HG02763 (cell line): ENCODE data around the gene WDR37.
A peak's percentile ranks its signal among the peaks of the same experiment; 100 is the strongest.
"Not testable (repeated sequence)": the region's sequence is repeated elsewhere in the genome, so short reads cannot be mapped to it uniquely, and the experiment has no call there.

ENCODE experiments used
- ATAC-seq: cut with Tn5 transposase; IDR thresholded peaks from one replicate; pipeline ENCODE4 v1.9.1; 2021; ENCODE audit warnings: mild to moderate bottlenecking, moderate library complexity; ENCODE audit not compliant: unreplicated experiment

Gene WDR37

DNA sequence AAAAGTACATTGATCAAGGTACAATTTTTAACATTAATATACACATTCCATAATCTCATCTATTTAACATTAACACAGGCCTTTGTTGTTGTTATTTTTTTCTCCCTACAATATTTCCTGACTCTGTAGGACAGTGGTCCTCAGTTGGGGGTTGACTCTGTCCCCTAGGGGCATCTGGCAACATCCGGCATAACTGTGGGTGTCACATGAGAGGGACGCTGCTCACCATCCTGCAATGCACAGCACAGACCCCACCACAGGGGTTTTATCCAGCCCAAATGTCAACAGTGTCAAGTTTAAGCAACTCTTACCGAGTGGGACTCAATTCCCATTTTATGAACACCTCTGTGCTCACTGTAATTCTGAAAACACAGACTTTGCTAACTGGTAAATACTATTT, 16.1 kb upstream of the WDR37 start:
- no peak for ATAC-seq

DNA sequence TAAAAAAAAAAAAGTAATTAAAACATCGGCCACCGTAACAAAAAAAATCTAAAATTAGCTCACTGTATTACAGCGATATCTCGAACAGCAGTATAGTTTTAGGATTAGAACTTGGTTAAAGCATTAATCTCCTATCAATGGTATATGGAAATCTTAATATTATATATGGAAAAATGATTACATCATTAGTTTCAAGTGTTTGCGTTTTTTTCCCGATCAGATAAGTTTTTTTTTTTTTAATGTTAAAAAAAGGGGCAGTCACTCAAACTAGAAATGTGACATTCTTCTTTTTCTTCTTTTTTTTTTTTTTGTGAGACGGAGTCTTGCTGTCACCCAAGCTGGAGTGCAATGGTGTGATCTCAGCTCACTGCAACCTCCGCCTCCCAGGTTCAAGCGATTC, 14.7 kb upstream of the WDR37 start:
- ATAC-seq, result no peak

DNA sequence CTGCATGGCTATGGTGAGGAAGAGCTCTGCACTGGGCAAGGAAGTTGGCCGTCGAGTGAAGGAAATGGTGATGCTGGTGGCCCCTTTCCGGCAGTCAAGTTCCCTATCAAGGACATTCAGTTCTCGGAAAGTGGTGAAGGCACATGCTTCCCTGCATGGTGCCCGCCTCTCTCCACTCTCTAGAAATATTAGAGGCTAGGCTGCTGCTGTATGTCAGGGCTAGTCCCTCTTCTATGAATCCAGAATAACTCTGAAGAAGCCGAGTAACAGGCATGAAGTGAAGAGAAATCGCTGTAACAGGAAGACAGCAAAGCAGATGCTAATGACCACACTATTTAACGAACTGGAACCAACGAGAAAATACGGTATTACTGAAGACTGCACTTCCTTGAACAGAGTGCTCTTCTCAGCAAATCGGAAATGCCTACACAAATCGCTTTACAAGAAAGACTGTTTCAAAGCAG, 12.6 kb upstream of the WDR37 start:
- ATAC-seq, result peak; percentile 36

DNA sequence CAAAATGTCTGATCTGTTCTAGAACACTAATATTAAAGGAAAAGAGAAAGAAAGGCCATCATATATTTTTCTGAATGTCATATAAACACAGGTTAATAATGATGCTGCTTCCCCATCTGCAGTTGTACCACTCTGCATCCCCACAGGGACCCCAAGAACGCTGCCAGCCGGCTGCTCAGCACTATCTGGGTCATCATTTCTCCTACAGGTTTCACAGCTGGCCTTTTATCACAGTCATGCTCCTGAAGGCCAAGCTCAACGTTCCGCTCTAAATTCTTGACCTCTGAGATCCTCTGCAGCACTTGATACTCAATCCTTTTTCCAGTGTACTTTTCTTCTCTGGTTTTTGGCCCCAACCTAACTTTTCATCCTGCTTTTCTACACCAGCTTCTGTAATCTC, 12.0 kb upstream of the WDR37 start:
- ATAC-seq, result no peak

DNA sequence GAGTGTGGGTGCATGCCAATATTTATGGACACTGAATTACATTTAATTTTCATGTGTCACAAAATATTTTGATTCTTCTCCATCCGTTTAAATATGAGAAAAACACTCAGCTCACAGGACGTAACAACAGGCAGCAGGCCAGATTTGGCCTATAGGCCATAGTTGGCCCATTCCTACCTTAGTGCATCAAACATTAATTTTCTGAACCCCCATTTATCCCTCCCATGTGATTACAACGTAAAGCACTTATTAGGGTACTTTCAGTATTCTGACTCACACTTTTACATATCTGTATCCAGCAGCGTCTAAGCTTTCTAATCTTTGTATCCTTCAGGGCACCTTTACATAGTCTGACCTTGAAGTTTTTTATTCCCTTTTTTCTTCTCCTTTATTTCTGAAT, 11.2 kb upstream of the WDR37 start:
- ATAC-seq, result no peak

DNA sequence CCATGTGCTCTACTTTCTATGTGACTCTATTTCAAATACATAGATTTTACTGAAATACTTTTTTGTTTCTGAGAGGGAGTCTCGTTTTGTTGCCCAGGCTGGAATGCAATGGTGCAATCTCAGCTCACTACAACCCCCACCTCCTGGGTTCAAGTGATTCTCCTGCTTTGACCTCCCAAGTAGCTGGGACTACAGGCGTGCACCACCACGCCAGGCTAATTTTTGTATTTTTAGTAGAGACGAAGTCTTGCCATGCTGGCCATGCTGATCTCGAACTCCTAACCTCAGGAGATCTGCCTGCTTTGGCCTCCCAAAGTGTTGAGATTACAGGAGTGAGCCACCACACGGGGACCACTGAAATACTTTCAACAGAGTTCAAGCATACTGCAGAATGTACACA, 10.8 kb upstream of the WDR37 start:
- no peak for ATAC-seq

DNA sequence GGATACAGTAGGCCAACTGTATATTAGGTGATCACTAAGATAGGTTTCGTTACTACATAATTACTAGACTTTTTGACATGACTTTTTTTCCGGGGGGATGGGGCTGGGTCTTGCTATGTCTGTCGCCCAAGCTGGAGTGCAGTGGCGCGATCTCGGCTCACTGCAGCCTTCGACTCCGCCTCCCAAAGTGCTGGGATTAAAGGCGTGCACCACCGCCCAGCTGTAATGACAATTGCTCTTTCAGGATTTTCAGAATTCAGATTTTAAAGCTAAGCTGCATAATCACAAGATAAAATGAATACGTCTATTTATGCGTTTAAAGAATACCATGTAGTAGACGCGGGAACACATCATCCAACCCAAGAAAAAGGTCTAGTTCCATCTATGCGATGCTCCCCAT, 8.2 kb upstream of the WDR37 start:
- no peak for ATAC-seq

DNA sequence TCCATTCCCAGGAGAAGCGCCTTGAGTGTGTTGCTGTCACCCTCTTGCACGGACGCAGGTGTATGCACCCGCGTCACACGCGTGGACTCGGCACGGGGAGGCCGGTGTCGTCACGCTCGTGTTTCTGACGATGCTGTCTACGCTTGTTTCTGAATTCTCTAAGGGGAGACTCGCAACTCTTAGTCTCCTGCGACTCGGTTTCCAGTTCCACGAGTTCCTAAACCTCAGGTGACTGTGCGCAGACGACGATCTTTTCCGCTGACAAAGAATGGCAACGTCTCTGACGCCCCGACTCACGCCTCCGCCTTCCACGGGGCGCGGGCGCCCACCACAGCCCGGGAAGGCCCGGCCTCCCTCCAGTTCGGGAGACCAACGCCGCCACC, 7.8 kb upstream of the WDR37 start:
- ATAC-seq, result no peak

DNA sequence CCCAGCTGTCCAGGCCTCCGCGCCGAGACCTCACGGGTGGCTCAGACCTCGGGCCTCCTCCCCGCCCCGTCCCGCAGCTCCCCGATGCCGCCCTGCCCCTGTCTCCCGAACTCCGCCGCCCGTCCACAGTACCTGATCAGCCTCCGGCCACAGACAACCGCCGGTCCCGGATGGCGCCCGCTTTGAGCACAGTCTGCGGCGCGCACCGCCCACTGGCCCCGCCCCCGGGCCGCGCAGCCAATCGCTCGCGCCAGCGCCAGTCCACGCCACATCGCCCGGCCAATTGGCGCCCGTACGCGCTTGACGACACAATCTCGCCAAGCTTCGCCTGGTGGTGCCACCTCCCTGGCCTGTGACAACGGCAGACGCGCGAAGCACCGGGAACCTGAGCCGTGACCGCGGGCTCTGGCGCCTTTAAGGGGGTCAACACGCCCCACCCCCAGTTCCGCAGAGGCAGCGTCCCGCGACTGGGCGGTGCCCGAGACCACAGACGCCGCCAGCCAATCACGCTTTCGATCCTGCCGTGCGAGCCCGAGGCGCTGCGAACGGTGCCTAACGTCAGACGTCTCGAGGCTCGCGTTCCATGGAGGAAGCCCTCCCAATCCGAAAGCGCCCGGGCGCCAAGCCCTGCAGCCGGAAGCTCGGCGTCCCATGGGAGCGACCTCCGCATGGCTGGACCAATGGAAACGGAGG, 7.3 kb upstream of the WDR37 start, which contains the start of gene IDI1:
IDI1 (minus strand) TSS at position 388 of the 693 bp plus-strand sequence; CDS start at position 272, 116 bp downstream.
- ATAC-seq, result peak; percentile 75

DNA sequence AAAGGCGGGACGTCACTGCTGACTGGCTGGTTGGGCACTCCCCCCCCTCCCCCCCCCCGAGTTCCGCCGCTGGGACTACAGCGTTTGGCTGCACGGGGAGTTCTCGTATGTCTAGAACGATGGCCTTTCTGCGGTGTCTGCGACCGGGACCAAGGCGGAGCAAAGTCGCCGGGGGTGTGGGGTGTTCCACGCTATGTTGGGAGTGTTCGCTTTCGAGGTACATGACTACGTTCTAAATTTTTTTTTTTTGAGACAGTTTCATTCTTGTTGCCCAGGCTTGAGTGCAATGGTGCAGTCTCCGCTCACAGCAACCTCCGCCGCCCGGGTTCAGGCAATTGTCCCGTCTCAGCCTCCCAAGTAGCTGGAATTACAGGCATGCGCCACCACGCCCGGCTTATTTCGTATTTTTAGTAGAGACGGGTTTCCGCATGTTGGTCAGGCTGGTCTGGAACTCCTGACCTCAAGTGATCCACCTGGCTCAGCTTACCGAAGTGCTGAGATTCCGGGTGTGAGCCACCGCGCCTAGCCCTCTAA, 6.7 kb upstream of the WDR37 start:
- no peak for ATAC-seq

DNA sequence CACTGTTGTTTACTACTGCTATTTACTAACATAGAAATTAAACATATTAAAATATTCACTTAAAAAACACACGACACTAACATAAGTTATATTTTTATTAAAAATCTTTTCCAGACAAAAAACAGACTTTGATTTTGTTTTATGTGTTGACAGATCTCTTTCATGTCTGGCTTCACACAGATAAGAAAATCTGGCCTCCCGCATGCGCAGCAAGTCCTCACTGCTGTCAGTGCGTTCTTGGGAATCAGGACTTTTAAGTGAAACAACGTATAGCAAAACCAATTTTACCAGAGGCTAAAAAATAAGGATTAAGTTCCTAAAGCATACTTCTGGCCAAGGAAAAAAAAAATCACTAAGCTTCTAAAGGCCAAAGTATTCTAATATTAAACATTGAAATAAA, 6.0 kb upstream of the WDR37 start:
- no peak for ATAC-seq

DNA sequence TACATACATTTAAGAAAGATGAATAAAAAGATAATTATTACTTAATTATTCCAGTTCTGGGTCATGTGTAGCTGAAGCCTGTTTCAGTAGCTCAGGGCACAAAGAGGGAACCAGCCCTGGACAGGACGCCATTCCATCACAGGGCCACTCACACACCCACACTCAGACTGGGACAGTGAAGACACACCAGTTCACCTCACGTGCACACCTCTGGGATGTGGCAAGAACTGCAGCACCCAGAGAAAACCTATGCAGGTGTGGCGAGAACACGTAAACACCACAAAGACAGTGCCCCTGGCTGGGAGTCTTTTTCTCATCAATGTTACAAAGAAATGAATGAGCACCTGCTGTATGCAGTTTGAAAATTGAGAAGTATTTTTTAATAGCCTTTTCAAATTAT, 5.6 kb upstream of the WDR37 start:
- no peak for ATAC-seq

DNA sequence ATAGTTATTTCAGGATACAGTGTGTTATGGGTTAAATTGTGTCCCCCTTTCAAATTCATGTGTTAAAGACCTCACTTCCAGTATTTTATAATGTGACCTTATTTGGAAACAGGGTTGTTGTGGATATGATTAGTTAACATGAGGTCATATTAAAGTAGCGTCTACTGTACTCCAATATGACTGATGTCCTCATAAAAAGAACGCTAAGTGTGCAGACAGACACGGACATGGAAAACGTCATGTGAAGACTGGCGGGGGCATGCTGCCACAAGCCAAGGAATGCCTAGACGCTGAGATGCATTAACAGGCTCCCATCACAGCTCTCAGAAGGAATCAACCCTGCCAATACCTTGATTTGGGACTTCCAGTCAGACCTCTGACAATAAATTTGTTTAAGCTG, 1.5 kb upstream of the WDR37 start:
- ATAC-seq, result no peak

DNA sequence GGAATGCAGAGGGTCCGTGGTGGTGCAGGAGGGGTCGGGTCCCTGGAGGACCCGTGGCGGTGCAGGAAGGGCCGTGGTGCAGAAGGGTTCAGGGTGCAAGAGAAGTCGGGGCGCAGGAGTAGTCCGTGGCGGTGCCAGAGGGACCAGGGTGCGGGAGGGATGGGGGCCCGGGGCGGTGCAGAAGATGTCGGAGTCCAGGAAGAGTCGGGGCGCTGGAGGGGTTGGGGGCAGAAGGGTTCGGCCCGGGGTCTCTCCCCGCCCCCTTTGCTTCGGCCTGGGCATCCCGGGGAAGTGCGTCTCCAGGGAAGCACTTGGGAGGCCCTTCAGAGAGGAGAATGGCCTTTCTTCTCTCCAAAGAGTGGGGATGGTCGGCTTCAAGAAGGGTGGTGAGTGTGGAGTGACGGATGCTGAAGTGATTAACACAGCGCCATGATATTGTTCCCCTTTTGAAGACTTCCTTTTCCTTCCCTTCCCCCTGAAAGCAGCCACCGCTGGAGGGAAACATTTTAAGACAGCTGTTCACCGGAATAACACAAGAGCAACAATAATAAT, 997 bp downstream of the WDR37 start:
- peak; percentile 18 for ATAC-seq

DNA sequence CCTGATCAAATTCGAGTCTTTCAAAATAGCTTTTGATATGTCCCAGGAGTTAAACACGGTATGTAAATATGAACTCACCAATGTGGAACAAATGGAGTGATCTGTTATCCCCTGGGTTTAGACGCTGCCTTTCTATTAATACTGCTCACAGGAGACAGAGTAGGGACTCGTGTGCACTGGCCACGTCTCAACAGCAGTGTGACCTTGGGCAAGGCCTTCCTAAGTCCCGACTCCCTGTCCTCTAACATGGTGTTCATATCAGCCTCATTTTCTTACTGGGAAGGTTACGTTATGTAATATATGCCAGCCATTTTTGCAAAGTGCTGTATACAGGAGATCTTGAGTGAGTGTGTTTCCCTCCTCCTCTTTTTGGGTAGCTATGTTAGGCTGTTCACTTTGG, 1.8 kb downstream of the WDR37 start:
- no peak for ATAC-seq

DNA sequence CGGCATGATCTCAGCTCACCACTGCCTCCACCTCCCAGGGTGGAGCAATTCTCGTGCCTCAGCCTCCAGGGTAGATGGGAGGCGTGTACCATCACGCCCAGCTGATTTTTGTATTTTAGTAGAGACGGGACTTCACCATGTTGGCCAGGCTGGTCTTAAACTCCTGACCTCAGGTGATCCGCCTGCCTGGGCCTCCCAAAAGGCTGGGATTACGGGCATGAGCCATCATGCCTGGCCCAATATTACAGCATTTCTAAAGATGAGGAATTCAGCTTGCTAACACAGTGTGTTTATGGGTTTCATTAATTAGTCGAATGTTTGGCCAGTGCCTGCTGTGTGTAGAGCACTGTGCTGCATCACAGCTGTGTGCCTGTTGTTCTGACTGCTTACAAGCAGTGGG, 3.7 kb downstream of the WDR37 start:
- no peak for ATAC-seq

DNA sequence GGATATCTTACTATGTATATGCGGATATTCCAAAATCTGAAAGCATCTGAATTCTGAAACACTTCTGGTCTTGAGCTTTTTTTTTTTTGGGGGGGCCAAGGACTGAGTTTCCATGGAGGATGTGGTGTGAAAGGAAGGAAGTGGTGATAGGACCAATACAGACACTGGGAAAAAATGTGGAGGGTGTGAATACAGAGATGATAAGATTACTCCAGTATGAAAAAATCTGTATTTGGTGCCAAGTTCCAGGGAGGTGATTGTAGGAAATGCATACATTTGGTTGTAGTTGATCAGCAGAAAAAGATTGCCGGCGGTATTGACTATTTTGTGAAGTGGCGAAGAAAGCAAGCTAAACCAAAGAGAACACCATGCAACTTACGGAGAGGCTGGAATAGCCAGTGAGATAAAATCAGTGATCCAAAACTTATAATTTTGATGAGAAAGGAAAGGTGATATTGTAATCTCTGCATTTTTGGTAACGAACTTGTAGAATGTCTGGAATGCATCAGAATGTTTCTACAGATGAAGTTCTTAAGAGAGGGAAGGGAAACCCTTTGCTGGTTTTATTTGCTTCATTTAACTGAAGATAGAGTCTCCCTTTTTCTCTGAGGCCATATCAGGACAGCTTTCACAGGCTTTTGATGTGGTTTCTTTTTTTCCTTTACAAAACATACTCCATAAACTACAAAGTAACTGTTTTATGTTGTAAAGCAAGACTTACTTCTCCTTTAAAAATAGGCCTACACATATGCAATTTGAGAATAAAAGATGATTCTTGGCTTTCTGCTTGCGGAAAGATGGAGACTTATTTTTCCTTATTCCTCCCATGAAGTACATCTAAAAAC, 6.0 kb downstream of the WDR37 start:
- ATAC-seq, result no peak

DNA sequence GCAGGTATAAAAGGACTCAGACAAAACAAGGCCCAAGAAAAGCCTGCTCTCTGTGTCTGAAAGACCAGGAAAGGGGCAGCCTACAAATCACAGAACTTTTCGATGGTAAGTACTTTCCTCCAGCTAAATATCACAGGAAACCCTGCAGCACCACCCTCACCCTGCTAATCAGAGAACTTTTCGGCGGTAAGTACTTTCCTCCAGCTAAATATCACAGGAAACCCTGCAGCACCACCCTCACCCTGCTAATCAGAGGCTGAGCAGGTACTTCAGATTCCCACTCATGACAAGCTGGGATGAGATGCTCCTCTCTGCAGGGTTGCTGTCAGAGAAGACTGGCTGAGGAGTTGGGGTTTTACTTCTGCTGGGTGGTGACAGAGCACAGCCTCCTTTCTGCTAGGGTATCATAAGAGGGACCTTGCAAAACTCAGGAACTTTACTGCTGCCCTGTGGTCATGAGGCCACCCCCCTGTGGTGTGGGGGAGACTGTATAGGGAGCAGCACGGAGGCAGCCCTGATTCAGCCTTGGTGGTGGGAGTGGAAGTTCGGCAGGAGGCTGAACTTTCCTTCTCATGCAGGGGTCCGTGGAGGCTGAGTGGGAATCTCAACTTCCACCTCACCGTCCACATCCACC, 7.2 kb downstream of the WDR37 start:
- ATAC-seq, result no peak

DNA sequence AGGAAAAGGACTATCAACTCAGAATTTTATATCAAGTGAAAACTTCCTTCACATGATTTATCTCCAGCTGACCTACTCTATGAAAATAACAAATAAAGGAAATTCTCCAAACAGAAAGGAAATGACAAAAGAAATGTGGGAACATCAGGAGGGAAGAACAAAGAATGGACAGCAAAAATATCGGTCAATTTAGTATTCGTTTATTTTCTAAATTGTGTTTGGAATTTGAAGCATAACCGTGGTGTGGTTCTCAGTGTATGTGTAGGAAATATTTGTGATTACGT, 8.7 kb downstream of the WDR37 start:
- ATAC-seq, result no peak

DNA sequence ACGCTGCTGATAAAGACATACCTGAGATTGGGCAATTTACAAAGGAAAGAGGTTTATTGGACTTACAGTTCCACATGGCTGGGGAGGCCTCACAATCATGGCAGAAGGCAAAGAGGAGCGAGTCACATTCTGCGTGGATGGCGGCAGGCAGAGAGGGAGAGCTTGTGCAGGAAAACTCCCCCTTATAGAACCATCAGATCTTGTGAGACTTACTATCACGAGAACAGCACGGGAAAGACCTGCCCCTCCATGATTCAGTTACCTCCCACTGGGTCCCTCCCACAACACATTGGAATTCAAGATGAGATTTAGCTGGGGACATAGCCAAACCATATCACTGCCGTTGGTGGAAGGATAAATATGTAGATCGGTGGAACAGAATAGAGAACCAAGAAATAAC, 10.5 kb downstream of the WDR37 start:
- ATAC-seq, result not testable (repeated sequence)
